Activated naive CD4-positive, alpha-beta T cell (primary cell): Measurements from ENCODE around the gene SPTBN5.

Source experiments
- DNase-seq, 4 experiments: peaks; one replicate each; lab custom pipeline; 2025; lab: John Stamatoyannopoulos, UW

SPTBN5 gene

DNA sequence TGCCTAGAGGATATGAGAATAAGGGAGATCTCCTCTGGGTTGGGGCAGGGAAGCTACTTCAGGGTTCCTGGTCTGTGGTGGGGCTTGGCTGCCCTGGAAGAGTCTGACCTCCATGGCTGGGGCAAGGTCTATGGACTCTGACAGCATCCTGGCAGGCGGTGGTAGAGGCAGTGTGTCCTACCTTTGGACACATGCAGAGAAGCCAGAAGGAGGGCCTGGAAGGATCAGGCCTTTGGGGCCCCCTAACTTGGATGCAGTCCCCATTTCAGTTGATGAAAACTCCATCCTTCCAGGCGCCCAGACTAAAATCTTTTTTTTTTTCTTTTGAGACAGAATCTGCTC lies 10.4 kb downstream of the SPTBN5 start:
- DNase-seq, result no peak

DNA sequence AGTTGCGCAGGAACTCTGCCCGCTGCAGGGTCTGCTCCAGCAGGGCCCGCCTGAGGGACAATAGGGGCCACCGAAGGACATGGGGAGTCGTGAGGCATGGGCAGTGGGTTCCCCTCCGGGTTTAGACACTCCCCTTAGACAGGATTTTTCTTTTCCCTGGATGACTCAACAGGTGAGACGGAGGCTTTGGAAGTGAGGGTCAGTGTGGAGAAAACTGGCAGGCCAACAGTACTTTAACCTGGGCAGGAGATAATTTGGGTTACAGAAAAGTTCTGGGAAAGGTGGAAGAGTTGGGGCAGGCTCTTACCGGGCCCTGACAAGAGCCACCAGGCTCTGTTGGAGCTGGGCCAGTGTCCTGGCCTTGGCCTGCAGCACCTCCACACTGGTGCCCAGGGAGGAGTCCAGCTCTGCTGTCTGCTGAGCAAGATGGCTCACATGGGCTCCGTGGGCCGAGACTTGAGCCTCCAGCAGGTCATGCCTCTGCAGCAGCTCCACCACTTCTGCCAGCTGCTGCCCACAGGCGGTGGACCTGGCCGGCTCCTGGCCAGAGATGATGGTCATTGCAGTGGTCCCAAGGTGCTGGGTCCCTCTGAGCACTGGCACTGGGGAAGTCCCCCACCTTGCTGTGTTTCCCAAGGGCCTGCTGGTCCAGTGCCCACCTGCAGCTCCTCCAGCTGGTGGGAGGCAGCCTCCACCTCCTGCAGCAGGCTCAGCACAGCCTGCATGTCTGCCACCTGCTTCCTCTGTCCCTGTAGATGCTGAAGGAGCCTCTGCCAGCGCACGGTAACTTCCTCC lies 11.0 kb downstream of the SPTBN5 start:
- DNase-seq, result no peak

DNA sequence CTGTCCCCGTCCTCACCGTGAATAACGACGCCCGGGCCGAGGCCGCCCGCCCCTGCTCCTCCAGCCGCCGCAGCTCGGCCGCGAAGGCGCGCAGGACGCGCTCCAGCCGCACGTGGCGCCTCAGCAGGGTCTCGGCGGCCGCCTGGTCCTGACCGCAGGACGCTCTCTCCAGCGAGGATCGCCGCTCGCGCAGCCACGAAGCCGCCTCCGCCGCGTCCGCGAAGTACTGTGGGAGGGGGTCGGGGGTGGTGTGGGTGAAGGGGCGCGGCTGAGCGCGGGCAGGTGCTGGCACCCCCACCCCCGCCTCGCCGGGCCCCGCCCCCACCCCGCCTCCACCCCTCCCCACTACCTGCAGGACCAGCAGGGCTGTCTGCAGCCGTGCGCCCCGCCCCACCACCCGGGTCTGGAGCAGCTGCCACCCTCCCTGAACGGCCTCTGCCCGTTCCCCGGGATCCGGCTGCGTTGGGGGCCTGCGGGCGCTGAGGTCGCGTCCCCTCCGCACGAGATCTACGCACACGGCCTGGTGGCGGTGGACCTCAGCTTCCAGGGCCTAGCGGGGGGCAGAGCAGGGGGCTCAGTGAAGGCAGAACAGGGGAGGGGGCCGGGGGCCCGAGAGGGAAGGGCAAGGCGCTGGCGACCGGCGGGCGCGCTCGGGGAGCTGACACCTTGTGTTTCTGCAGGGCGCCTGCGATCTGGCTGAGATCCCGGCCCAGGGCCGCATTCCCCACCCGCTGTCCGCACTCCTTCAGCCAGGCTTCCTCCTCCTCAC lies 11.7 kb downstream of the SPTBN5 start:
- DNase-seq, result peak in 1 of 4 experiments; percentile 8

DNA sequence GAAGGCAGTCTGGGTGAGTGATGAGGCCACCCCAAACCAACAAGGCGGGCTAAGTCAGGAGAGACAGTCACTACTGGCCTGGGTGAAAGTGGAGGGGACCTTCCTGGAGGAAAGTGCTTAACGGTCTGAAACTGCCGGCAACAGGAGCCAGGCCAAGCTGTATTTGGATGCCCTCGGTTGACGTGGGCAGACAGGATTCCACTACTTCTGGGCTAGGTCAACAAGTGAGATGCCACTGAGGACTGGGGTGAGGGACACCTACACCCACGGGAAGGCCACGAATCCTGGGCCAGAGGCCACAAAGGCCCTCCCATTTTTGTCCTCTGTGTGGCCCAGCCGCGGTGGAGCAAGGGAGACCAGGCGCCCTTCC lies 12.3 kb downstream of the SPTBN5 start:
- no peak for DNase-seq

DNA sequence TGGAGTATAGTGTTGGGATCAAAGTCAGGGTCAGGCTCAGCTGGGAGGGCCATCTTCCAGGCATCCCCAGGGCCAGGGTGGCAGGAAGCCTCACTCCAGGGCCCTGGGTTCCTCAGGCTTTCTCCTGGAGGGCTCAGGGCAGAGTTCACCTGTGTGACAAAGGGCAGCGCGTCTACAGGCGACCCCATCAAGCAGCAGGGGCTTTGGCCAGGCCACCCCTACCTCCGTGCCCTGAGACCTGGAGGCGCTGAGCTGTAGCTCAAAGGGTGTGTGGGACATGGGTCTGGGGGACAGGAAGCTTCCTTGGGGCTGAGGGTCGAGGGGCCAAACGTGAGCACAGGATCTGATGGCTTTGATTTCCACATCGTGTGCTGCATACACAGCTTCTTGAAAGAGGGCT lies 12.8 kb downstream of the SPTBN5 start:
- DNase-seq, result no peak

DNA sequence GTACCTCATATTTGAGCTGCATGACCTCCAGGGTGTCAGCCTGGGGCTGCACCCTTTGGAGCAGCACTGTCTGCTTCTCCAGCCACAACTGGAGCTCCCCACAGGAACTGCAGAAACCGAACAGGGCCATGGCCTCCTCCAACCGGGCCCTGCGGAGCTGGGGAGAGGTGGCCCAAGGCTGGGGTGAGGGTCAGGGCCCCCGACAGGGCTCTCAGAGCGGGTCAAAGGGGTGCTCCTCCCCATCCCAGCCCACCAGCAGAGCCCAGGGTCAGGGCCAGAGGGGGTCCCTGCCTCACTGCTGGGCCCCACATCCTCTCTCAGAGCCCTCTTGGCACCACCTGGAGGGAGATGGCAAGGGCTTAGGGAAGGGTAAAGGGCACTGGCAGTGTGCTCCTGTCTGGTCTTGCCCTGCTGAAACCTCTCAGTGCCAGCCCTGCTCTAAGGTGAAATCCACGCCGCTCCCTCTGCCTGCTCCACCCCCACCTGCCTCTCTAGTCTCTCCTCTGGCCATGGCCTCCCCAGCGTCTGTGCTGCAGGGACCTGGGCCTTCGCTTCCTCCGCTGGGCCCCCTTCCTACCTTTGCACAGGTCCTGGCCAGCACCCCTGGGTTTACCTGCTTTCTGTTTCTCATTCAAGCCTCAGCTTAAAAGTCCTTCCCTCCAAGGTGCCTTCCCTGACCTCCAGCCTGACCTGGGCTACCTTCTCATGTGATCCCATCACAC lies 13.5 kb downstream of the SPTBN5 start:
- DNase-seq, result no peak

DNA sequence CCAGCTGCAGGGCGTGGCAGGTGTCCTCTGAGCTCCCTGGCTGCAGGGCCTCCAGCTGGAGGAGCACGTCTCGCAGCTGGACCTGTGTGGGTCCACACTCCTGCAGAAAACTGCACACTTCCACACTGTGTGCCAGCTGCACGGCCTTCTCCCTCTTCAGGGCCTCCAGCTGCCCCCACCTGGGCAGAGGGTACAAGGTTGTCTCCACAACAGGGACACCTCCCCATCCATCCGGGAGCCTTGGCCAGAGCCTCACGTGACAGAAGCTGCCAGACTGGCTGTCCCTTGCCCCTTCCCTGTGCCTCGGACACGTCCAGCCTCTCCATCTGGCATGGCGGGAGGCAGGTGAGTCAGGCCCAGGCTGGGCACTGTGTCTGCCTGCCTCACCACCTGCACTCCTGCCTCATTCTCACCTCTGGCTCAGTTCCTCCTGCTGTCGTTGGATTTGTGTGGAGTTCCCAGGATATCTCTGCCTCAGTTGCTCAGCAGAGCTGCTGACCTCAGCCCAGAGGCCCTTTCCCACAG lies 14.5 kb downstream of the SPTBN5 start:
- DNase-seq, result no peak

DNA sequence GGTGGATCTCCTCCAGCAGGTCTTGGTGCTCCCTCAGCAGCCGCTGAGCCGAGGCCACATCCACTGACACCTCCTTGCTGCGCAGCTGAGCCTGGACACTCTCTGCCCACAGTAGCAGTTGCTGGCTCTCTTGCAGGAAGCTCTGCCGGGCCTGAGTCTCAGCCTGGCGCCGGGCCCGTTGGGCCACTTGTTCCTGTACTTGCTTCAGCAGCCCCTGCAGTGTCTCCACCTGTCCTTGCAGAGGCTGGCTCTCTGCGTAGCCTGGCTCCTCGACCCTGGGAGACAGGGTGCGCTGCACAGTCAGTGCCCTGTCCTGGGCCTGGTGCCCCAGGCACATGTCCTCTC lies 15.5 kb downstream of the SPTBN5 start:
- no peak for DNase-seq

DNA sequence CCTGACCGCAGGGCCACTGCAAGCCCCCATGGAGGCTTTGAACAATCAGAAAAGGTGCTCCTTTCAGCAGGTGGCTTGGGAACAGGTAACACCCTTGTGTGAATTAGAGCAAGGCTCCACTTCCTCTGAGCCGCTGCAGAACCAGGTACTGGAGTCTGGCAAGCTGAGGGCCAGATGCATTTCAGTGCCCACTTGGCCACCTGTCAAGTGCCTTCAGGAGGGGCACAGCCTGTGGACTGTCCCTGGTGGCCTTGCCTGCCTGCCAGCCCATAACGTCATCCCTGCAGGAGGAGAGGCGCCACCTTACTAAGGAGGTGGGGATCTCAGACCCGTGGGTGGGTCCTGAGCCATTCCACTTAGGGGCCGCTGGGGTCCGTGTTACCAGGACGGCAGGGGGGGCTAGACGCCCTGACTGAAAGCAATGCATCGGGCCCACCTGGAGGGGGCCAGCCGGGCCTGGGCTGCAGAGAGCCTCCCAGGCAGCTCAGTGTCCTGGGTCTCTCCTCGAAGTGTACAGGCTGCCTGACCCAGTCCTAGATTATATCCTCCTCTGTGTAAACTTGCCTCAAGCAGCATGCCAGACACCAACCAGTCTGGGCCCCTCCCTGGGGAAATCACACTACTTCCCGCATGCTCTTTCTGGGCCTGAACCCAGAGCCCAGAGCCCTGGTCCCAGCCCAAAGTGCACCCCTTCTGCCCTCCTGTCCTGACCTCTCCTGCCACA lies 16.1 kb downstream of the SPTBN5 start:
- no peak for DNase-seq

DNA sequence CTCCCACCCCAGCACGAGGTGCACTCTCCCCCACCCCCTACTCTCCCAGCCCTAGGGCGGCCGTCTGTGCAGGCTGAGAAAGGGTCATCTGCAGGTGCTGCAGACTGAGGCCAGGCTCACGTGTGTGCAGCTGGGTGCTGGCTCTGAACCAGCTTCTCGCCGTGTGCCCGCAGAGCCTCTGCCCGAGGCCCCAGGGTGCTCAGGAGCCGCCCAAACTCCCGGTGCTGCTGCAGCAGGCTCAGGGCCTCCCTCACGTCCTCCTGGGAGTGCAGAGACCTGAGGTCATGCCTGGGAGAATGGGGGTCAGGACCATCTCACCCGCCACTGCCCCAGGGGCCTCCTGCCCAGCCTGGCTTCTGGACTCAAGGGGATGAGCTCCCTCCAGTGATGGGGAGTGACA lies 17.2 kb downstream of the SPTBN5 start:
- no peak for DNase-seq

DNA sequence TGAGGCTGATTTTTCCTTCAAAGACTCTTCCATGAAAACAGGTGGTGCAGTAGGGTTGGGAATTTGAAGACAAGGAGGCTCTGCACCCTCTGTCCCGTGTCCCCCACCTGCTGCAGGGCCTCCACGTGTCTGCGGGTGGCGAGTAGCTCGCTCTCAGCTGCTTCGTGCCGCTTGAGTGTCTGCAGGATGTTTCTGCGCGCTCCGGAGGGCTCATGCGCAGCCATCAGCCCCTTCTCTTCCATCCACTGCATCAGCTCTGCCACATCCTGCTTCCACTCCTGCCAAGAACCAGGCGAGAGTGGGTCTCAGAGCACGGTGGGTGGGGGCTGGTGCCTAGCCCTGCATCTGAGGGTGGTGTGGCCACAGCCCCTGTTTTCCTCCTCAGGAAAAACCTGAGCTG lies 17.8 kb downstream of the SPTBN5 start:
- DNase-seq, result no peak

DNA sequence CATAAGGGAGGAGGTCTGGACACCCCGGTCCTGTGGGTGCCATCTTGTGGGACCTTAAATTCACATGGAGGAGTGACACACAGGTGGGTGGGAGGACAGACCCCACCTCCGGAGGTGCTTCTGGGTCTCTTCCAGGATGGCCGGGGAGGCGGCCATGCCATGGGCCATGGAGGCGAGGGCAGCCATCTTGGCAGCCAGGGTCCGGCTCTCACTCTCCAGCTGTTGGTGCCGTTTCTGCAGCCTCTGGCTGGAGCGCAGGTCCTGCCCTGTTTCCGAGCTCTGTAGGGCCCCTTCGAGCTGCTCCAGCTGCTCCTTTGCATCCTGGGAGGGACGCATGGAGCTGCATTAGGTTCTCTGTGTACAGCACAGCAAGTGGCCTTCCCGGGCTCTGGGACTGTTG lies 19.1 kb downstream of the SPTBN5 start:
- no peak for DNase-seq

DNA sequence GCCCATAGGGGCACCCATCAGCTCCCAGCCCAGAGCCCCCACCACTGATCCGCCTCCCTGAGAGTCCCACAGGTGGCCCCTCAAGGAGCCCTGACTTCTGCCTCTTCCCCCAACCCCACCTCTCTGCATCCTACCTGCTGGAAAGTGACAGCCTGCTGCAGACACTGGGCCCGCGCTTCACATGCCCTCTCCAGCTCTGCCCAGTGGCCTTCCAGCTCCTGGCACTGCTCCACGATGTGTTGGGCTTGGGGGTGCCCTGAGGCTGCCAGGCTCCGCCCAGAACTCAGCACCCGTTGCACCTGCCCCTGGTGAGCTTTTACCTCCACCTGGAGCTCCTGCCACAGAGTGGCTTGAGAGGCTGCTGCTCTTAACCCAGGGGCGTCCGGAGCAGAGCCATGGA lies 20.1 kb downstream of the SPTBN5 start:
- no peak for DNase-seq

DNA sequence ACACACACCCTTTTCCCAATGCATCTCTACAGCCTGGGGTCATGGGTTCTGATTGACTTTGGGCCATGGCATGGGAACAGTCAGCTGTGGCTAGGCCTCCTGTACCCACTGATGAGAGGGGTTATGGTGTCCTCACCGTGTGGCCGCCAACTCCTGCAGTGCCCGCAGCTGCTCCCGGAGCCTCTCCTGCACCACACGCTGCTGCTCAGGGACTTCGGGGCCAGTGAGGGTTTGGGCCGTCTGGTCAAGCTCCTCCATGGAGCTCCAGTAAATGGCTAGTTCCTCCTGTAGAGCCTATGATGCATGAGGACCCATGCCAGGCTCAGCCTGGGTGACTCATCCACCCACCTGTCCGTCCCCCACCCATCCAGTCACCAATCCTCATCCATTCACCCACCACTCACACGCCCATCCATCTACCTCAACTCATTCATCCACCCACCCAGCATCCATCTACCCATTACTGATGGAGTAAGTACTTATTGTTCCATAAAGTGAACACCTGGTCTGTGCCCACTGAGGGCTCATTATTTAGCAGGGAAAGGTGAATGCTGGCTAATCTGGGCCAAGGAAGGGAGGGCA lies 21.6 kb downstream of the SPTBN5 start:
- no peak for DNase-seq

DNA sequence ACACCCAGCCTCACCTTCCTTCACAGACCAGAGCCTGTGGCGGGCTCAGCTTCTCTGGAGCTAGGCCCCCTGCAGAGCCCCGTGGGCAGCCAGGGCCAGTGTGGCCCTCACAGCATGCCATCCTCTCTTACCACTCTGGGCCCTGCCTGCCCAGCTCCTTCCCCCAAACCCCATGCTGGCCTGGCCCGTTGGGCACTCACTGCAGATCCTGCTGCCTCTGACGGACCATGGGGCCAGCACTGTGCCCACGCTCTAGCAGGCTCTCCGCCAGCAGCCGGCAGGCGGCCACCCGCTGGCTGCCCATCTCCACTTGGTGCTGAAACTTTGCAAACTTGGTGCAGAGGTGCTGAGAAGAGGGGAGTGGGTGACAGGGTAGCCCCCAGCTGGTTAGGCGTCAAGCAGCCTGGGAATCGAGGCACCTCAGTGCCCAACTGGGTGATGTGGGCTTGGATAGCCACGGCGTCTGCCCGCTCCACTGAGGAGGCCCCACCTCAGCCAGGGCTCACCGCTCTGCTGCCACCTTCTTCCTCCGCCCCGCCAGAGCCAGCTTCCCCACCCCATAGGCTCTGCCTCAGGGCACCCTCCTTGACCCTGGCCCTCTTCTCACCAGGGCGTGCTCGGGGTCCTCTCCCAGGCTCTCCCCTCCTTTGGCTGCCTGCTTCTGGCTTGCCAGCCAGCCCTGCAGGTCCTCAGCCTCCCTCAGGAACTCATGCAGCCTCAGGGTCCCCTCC lies 22.5 kb downstream of the SPTBN5 start:
- DNase-seq, result no peak

DNA sequence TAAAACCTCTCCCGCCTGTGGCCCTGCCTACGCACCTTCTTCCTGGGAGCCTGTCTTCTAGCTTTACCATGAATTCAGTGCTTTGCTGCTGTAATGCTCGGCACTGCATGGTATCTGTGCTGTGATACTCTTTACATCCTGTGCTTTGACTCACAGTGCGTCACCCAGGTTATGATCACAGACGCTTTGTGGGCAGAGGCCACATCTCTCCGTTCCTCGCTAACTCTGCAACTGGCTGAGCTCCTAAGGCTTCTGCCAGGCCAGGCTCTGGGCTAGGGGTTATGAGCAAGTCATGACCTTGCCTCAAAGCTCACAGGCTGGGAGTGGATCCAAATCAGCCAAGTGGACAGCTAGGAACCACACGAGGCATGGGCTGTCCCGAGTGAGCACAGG lies 23.2 kb downstream of the SPTBN5 start:
- peak in 1 of 4 experiments; percentile 47 for DNase-seq

DNA sequence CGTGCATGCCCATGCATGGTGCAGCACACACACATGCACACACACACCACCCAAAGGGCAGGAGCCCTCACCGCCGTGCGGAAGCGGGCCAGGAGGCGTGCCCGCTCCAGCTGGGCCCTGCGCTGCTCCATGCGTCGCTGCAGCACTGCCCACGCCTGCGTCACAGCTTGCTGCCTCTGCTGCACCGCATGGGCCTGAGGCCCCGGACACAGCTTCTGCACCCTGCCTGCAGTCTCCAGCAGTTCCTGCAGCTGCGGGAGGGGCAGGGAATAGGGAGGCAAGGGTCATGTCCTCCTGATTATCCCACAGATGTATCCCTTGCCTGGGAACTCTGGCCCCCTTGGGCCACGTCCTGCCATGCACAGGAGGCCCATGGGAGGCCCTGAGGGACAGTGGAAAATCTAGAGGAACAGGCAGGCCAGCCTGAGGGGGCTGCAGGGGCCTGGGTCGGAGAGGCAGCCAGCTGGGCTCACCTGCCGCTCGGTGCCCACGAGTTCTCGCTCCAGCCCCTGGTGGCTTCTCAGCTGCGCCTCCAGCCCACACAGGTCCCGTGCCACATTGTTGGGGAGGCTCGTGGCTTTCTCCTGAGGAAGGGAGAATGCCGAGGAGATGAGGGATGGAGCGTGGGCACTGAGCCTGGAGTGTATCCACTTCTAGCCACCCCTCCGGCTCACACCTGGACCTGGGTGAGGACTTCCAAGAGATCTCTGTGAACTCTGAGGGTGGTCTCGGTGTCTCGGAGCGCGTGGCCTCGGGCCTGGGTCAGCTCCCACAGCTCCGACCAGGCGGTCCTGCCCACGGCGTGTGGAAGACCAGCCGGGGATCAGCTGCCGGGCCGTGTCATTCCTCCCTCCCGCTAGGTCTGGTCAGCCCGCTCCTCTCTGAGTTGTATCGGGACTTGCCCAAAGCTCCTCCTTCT lies 23.8 kb downstream of the SPTBN5 start:
- DNase-seq, result no peak

DNA sequence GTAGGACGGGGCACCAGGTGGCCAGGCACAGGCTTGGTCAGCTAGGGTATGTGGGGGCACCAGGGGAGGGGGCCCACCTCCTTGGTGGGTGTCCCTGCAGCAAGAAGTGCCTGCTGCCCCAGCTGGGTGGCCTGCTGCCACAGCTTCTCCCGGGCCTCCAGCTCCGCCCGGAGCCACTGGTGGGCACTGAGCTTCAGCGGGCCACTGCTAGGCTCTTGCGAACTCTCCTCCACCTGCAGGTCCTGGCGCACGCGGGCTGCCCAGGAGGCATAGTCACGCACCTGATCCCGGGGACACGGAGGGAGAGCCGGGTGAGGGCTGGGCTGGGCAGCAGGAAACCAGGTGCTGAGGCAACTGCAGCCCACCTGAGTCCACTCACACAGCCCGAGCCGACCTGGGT lies 25.5 kb downstream of the SPTBN5 start:
- DNase-seq, result no peak

DNA sequence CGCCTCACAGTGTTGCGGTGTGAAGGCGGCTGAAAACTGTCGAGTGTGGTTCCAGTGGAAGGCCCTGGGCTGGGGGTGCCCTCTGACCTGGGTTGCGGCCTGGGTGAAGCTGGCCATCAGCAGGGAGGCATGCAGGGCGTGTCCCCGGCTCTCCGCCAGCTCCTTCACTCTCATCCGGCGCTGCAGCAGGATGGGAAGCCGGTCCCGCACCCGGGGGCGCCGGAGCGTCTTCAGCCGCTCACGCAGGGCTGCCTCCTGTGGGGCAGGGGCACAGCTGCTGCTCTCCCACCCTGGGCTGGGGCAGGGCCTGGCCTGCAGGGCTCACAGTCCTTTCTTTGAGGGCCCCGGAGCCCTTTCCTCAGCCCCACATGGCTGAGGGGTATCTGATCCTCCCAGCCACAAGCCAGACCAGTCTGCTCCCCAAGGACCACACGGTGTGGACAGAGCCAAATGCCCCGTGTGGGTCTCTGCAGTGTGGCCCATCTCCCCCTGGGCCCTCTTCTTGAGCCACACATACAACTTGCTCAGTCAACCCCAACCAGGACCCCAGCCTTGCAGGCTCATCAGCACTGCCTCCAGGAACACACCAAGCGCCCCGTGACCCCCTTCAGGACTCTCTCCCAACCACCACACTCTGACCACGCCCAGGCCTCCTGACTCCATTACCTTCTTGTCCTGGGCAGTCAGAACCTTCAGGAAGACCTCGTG lies 26.8 kb downstream of the SPTBN5 start:
- DNase-seq, result no peak
